Stimulated activated CD8-positive, alpha-beta memory T cell treated with anti-CD3 and anti-CD28 coated beads, Interleukin-12 subunit alpha, Interleukin-12 subunit beta, amount 100 ng/mL, for 4 hours (primary cell): Measurements from ENCODE around the gene PTPRK.

Source experiments
- DNase-seq: peaks from one replicate; pipeline ENCODE4 v3.0.0-alpha.2; 2020; ENCODE audit warnings: low read depth

PTPRK gene

DNA sequence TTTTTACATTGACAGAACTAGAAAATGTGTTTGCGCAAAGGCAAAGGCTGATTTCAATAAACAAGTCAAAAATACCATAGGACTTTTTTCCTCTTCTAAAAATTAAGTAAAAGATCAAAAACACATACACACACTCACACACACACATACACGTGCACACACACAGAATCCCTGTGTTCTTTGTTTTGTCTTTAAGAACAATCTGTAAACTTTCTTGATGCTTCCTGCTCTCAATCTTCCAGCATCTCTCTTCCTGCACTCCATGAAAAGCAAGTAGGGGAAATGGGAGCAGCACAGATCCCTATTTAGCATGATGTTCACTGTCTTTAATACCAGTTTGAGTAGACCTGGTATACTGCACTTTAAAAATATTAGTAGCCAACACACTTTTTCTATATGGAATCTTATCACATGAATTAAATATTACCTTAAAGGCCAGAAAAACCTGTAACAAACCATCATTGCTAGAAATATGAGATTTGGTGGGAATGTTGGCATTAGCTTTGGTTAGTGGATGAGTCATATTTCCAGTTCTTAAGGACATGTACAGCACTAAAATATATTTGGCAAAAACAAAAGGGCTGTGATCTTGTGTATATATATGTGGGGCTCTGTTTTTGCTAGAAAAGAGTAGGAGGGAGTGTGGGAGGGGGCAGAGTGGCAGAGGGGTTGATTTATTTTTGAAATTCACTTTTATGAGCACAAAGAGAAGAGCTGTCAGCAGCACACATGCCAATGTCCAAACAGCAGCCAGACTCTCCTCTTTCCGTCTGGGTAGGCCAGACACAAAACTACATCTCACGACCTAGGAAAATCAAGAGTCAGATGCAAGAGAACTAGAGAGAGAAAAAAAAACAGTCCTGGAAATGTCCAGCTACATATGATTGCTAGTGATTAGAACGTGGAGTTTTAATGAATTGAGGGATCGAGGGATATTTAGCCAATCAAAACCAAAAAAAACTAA lies 4.6 kb downstream of the PTPRK start:
- DNase-seq = no peak

DNA sequence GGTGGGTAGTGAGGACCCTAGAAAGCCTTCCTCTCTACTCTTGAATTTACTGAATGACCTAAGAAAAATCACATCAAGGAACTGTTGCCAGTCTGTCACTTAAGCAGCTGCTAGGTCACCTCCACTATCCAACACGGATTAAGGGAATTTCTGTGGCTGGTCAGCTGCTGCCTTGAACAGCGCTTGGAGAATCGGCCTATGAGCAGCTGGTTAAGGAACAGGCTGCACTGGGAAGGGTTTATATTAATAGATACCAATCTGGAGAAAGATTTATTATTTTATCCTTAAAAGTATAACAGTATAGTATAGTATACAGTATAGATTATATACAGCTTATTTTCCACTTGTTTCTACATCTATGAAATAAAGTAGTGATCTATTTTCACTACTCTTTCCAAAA lies 6.5 kb downstream of the PTPRK start:
- no peak for DNase-seq

DNA sequence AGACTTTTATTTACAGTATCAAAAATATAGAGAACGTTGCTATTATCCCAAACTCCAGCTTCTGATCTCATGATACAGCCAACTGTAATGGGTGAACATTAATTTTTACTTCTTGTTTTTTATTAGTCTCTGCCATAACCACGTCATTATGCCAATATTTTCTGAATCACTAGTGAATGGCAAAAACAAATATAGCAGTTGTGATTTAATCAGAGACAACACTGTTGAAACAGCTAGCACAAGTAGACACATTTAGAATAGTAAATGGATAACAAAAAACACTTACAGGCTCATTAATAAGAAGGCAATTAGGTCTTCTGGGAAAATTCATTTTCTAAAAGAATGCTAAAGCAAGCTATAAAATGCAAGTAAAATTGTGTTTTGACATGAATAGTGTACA lies 8.1 kb downstream of the PTPRK start:
- DNase-seq = no peak

DNA sequence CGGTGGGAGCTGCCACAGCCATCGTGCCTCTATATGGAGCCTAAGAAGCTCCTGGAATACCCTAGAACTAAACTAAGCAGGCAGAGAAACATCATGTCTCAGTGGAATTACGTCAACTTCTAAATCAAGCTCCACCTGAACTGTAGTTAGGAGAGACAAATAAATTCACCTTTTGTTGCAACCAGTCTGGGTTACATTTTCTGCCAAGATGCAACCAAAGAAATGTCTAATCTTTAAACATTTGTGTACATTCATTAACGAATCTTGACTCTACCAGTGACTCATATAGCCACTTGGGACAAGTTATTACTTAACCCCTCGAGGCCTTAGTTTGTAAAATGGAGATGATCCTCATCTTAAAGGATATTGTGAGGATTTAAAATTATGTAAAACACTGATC lies 8.9 kb downstream of the PTPRK start:
- no peak for DNase-seq

DNA sequence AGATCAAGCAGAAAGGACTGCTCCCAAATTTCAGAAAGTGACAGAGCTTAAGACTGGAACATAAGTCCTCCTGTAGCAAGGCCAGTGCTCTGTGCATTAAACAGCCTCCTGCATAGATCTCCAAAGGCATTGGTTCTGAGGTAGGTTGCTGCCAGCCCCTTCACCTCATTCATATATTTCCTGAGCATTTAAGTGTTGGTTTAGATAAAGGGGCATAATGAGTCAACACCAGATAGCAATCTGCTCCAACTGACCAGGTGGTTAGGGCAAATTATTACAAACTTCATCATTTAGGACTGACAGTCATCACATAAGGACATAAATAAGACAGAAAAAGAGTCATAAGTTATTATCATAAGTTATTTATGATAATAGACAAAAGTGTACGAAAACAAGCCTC lies 10.7 kb downstream of the PTPRK start:
- no peak for DNase-seq

DNA sequence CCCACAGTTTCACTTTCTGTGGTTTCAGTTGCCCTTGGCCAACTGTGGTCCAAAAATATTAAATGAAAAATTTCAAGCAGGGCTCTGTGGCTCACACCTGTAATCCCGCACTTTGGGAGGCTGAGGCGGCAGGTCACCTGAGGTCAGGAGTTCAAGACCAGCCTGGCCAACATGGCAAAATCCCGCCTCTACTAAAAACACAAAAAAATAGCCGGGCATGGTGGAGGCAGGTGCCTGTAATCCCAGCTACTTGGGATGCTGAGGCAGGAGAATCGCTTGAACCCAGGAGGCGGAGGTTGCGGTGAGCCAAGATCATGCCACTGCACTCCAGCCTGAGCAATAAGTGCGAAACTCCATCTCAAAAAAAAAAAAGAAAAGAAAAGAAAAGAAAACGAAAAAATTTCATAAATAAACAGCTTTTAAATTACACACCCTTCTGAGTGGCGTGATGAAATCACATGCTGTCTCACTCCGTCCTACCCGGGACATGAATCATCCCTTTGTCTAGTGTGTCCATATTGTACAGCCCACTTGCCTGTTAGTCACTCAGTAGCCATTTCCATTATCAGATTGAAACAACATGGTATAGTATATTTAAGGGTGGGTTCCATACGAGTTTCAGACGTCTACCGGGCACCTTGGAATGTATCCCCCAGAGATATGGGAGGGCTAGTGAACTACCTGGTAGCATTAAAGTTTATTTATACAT lies 11.7 kb downstream of the PTPRK start:
- no peak for DNase-seq

DNA sequence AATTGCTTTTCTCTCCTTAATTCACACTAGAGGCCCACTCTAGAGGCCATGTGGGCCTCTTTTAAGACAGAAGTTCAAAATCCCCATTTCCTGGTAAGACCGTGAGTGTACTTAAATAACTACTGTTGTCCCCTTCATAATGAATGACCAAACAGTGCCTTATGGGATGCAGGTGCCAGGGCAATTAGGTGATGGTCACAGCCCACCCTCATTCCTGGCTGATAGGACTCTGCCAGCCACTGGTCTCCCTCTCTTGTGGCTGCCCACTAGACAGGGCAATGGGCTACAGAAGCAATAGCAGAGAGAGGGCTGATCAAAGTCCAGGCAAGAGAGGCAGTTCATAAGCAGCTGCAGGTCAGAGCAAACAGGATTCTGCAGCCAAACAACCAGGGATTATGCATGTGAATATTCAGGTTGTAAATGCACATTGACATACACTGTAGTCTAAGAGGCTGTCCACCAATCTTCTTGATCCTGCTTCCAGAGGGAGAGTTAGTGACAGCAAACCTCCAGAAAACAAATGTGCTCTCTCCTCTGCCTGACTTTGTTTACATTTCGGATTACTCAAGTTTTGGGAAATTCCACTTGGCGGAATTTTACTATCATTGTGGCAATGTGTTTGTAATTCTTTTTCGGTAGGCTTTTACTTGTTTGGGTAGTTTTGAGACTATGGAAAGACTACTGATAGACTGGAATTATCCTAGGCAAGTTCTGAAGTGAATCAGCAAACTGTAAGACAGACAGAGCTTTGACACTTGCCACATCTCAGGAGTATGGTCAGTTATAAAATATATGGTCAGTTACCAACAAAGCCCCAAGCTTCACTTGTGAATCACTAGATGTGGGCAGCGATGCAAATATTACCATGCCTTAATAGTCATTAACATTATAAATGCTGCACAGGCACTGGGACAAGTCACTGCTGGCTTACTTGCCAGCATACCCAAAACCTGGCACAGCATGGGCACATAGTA lies 12.8 kb downstream of the PTPRK start:
- DNase-seq = no peak

DNA sequence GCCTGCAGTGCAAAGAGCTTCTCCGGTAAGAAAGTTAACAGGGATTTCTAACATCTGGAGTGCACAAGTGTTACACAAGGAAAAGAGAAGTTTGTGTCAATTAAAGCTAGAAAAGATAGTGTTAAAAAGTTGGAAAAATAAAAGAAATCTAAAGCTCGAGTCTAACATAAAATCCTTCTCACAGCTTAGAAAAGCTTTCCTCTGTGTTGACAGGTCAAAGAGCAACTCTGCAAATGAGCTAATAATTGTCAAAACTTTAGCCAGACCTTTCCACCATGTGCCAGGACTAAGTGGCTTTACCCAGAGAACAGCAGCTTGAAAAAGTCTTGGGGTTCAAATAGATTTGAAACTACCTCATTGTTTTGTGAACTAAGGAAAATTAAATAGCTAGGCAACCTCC lies 14.8 kb downstream of the PTPRK start:
- no peak for DNase-seq

DNA sequence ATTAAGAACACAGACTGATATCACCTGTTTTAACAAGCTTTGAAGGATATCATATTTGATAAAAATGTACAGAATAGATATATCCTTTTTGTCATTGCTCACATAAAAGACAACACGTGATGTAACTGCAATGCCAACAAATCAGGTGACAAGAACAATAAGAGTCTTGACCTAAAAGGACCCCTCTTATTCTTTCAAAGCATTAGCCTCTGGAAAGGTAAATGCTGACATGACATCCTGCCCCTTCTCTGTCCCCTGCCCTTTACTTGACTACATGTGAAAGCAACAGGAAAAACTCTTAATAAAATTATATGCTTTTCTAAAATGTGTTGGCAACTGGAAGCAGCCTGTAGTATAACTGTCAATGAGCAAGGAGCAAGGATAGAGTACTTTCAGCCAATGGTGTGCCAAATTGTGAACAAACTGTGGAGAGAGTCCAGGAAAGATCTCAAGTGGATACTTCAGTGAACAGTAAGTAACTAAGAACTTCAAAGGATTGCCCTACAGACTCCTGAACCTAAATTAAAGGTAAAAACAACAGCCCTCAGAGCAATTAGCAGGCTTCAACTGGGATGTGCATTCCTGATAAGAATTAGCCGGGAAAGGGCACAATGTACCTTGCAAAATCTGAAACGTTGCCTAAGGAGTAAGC lies 16.3 kb downstream of the PTPRK start:
- no peak for DNase-seq

DNA sequence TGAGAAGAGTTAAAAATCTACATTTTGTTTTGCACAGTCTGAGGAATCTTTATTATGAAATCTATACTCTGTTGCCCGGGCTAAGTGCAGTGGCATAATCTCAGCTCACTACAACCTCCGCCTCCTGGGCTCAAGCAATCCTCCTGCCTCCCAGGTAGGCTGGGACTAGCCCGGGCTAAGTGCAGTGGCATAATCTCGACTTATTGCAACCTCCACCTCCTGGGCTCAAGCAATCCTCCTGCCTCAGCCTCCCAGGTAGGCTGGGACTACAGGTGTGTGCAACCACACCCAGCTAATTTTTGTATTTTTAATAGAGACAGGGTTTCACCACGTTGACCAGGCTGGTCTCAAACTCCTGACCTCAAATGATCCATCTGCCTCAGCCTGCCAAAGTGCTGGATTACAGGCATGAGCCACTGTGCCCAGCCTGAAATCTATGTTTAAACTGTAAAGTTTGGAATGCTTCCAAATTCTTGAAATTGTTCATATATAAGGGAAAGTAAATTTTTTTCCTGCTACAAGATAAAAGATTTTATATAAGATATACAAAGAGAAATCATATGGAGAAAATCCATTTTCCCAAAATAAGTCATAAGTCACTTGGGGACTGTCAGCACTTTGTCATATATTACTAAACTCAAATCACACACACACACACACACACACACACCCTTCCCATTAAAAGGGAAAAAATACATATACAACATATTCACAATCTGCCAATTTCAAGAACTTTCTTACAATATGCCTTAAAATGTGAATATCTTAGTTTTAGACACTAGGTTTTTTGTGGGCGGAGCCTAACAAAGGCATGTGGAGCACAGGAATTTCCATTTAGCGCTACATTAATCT lies 19.4 kb downstream of the PTPRK start:
- no peak for DNase-seq

DNA sequence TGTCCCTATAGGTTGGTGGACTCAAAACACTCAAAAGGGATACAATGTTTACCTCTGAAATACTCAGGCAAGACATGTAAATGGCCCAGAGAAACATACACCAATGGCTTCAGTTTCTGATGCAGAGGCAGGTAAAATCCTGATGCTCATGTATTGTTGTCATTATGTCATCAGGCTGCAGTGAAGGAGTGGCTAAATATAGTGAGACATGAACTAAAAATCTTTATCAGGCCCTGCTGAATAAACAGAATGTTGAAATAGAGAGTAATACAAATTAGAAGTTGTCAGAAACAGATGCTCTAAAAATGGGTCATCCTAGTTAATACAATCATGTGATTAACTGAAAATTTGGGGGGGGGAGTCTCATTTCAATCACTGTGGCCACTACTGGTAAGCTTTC lies 20.4 kb downstream of the PTPRK start:
- DNase-seq = no peak

DNA sequence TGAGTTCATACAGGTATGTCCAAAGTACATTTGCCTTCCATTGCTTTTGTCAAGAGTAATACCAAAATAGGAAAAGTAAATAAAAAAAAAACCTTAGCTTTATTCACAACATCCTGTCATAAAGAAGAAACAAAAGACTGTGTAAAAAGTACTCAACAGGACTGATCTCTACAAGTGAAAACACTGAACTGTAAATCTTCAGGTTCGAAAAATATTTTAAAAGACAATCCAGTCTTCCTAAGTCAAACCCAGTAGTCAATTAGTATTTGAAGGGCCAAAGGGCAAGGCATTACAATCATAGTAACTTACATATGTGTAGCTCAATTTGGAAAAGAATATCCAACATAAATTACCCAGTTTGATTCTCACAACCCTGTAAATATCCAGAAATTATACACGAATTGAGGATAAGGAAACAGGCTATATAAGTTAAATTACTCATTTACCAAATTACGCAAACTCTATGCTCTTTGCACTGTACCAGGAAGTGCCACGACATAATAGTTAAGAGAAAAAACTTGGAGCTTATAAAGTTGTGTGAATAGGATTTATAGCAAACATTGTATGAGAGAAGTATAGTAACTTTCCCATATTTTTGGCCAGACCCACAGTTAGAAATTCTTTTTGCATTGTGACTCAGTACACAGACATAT lies 21.2 kb downstream of the PTPRK start:
- DNase-seq = no peak

DNA sequence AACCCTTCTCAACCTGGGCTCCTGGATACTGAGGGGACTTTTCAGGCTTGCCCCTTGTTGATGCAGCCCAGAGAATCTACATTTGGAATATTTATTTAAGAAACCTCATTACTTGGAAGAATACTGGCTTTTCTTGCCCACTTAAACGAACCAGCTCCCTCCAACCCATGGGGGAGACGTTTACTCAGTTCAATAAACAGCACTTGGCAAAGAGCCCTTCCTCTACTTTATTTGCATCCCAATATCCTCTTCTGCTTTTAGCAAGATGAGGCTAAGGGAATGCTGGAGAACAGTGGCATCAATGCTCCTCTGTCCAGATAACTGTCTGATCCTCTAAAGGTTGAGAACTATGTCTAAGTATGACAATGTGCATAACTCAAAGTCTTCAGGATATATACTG lies 22.2 kb downstream of the PTPRK start:
- DNase-seq = no peak

DNA sequence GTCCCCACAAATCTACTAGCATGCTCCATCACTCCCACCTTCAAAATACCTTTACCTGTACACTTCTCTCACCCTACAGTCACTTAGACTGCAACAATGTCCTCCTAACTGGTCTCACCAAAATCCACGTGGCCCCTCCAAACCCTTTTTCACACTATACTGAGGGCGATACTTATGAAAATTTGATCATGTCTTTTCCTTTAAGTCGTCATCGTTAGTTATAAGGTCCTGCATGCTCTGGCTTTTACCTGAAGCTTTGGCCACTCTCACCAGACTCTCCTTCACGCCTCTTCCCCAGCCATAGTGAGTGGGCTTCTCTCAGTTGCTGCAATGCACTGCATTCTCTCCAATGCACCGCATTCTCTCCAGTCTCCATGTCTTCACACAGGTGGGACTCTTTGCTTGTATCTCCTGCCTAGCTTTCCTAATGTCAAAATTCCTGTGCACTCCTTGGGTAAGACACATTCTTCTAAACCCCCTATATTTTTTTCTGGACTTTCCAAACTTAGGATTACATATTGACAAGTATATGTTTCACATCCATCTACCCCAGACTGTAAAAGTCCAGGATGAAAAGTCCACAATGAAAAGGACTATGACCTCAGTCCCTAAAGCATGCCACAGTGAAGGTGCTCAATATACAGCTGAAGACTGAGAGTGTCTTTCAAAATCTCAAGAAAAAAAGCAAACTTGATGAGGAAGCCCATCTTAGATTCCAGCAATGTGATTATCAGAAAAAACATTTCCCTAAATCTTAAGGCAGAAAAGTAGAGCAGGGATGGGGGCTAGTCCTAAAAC lies 24.7 kb downstream of the PTPRK start:
- DNase-seq = no peak

DNA sequence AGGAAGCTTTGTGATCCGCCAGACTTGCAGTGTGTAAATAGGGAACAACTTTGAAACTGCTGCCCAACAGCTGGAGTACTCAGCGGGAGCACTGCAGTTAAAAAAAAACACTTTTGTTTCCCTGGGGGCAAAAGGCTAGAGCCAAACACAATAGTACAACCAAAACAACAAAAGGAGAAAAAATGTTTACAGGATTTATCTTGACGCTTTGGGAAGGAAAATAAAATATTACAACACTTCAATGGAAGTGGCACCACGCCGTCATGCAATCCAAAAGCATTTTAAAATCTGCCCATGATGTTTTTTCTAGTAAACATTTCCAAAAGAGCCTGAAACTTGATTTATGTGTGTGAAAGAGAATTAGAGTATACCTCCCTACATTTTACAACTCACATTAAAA lies 26.0 kb downstream of the PTPRK start:
- no peak for DNase-seq

DNA sequence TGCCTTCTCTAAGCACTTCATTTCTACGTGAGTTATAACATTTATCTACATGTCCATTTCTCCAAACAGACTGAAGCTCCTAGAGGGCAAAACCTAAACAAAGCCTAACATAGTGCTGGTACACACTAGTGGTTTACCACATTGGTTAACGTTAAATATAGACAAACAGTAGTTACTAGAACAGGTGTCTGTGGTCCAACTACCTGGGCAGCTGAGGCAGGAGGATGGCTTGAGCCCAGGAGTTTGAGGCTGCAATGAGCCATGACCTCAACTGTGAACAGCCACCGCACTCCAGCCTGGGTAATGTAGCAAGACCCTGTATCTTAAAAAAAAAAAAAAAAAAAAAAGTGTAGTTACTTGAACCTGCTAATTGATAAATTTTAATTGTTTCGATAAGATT lies 26.5 kb downstream of the PTPRK start:
- DNase-seq = no peak

DNA sequence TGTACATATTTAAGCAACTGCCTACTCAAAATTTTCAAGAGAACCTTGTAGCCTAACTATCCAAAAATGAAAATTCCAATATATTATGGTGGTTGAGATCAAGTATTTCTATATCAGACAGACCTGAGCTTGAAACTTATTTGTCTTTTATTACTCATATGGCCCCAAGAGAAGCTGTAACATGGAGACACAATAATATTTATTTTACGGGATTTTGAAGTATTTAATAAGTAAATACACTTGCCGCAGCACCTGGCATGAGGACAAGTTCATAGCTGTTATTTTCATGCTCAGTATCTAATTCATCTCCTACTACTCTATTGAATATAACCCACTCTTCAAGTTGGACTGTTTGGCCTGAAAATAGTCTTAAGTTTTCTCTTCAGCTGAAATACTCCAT lies 28.0 kb downstream of the PTPRK start:
- no peak for DNase-seq

DNA sequence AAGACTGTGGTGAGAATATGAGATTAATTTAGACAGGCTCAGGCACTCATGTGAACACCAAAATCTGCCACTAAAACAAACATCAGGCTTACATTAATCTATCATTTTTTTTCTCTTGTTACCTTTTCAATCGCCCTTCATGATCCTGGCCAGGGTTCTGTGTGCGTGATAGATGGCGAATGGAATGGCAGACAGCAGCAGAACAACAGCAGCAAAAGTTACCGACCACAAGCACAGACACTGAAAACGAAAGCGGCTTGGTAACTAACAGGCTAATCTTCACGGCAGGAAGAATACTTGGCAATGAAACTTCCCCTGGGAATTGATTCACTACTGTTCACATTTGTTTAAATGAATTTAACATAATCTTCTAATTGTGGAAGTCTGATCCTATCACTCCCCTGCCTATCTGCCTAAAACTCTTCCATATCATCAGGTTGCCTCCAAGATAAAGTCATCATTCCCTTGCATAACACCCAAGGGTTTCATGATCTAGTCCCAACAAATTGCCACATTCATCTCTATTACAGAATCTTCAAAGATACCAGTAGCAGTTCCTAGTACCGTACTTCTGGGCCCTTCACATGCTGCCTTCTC lies 28.7 kb downstream of the PTPRK start:
- no peak for DNase-seq

DNA sequence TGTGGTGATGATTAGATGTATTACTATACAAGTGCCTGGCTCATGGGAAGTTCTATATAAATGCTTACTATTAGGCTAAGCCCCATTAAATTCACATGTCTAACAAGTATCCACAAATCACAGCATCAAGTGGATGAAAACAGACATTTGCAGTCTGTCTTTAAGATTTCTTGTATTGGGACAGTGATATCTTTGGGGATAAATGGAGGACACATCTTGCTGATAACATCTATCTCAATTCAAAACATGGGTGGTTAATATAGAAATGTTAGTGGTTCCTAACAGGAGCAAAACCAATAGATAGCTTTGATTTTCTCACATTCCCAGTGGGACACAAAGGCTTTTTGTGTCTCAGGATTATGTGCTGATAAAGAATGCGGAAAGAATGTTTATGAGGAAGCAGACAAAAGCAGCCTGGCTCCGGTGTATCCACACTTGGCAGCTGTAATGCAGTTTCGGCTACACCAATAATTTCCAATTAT lies 29.3 kb downstream of the PTPRK start:
- DNase-seq = no peak
